Ovary (tissue), 9 donors: Measurements from ENCODE around the gene GSK3B. TPM values are rescaled to one million over a fixed set of nuclear protein-coding genes. Genes with fewer than 3 reads are reported as not detected.

Experiments used
- DNase-seq, 5 donors: peaks; one replicate each; pipeline ENCODE4 v3.0.0-alpha.2; 2019 to 2020
- H3K27ac ChIP-seq, 2 donors: fragments of 200-600 bp; one replicate each; pipeline versions ENCODE4 v1.5.1 to v1.8.0; 2019 to 2022
- H3K27me3 ChIP-seq: fragments of 200-600 bp; one replicate; pipeline ENCODE4 v1.8.0; 2022
- H3K36me3 ChIP-seq: fragments of 200-600 bp; sonication (generic); one replicate; pipeline ENCODE4 v1.5.1; 2019
- H3K4me1 ChIP-seq: one replicate; pipeline ENCODE4 v1.8.1; 2013; ENCODE audit warnings: mild to moderate bottlenecking, moderate library complexity; ENCODE audit not compliant: insufficient read depth
- H3K4me3 ChIP-seq: fragments of 200-600 bp; sonication (generic); one replicate; pipeline ENCODE4 v1.5.1; 2017
- H3K9me3 ChIP-seq, 2 donors: fragments of 200-600 bp in 1 of 2; sonication (generic) in 1 of 2; one replicate each; pipeline versions ENCODE4 v1.5.1 to v1.8.1; 2013 to 2019; ENCODE audit warnings: mild to moderate bottlenecking in 1 of 2, moderate library complexity in 1 of 2
- EP300 ChIP-seq: sonication (generic); formaldehyde crosslinking; IDR thresholded peaks from one replicate; pipeline ENCODE4 v1.6.1; 2017; ENCODE audit warnings: antibody characterized with exemption
- POLR2A ChIP-seq: fragments of 450-650 bp; IDR thresholded peaks from one replicate; pipeline ENCODE4 v1.6.1; 2017; ENCODE audit warnings: antibody characterized with exemption, mild to moderate bottlenecking, moderate library complexity
- WGBS, 3 donors: extraction: QIAGEN DNeasy Blood & Tissue Kit in 1 of 3; methylation state at CpG; one replicate each; pipeline versions ENCODE4 v1.1.5 to v1.1.7; 2013 to 2017; 5-methylcytosine and 5-hydroxymethylcytosine counted together
- intact Hi-C, 4 donors: fragments of 100-400 bp; cut with DNase I; formaldehyde crosslinking; loops; one replicate each; pipeline versions ENCODE4 v1.11.0 to v1.15.1; 2022 to 2023
- polyA plus RNA-seq, 2 donors: library from polyadenylated mRNA; stranded (reverse); fragments of 200-250 nt in 1 of 2; fragments of 350-450 nt in 1 of 2; fragmentation: Illumina TruSeq in 1 of 2; extraction: RNeasy Lipid Tissue Mini Kit (QIAGEN cat#74804) in 1 of 2; gene quantifications; one replicate each; pipeline ENCODE4 v1.2.3, GENCODE V29; 2013 to 2014
- total RNA-seq, 7 donors: library from RNA; depleted of rRNA in 2 of 7; stranded (reverse); fragments of >200 nt in 2 of 7; fragmentation: NEBNext Ultra II Directional in 3 of 7; extraction: Animal tissue kit (Norgen Biotek cat#: 25700) in 3 of 7; gene quantifications; one replicate each; pipeline versions ENCODE4 v1.1.0 to v1.2.4, GENCODE V29; 2016 to 2023
- TF ChIP-seq, protein P1 (sequence below), 3 donors: fragments of 450-650 bp in 2 of 3; fragments of 200-600 bp in 1 of 3; IDR thresholded peaks; one replicate each; pipeline versions ENCODE4 v1.5.1 to v1.8.0; 2016 to 2022; ENCODE audit warnings: antibody characterized with exemption in 3 of 3, mild to moderate bottlenecking in 1 of 3
- donor health status: DM: no; HTN: no; CAD: no; lungs with moderate emphysema.
- donor health status: DM: no; HTN: no; CAD: no.
- donor health status: Bipolar disorder and iron deficiency.
- donor health status: DM: yes; HTN: yes; CAD: no.
- donor health status: DM: no; HTN: no; CAD: no.
- donor health status: DM: yes; HTN: yes; CAD: no.

The GSK3B gene
- total and polyA plus RNA-seq, 9 donors: 8.3 to 38.4 (median 25.3) TPM

DNA sequence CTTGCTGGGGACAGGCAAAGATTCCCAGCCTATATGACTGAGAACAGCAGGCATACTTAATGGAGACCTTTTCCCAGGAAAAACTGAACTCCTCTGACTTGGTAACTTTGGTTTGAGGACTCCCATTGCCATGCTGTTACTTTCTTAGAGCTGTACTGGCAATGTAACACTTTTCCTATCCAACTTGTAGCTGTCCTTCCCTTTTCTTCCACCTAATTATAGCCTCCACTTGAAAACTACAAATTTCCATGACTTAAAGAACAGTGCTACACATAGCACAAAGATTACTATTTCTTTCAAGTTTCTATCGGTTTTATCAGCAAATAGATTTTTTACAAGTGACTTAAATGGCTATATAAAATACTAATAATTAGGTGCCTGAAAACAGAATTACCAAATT is 116.9 kb downstream of the GSK3B start:
- no peak overlapping the region for H3K27ac ChIP-seq
- WGBS, 3 donors: 67 to 78% (median 67%) methylated on average over 1 of the region's 1 CpG
- no peak for TF ChIP-seq POLR2A
- TF ChIP-seq, protein P1, sequence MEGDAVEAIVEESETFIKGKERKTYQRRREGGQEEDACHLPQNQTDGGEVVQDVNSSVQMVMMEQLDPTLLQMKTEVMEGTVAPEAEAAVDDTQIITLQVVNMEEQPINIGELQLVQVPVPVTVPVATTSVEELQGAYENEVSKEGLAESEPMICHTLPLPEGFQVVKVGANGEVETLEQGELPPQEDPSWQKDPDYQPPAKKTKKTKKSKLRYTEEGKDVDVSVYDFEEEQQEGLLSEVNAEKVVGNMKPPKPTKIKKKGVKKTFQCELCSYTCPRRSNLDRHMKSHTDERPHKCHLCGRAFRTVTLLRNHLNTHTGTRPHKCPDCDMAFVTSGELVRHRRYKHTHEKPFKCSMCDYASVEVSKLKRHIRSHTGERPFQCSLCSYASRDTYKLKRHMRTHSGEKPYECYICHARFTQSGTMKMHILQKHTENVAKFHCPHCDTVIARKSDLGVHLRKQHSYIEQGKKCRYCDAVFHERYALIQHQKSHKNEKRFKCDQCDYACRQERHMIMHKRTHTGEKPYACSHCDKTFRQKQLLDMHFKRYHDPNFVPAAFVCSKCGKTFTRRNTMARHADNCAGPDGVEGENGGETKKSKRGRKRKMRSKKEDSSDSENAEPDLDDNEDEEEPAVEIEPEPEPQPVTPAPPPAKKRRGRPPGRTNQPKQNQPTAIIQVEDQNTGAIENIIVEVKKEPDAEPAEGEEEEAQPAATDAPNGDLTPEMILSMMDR (IDR thresholded peaks at IDR 0.05): no peak
- no peak for TF ChIP-seq EP300
- no peak for DNase-seq
- H3K9me3 ChIP-seq: no peaks in the 10 kb centered on the region
- no peak overlapping the region for H3K4me3 ChIP-seq
- H3K36me3 ChIP-seq: no peaks in the 10 kb centered on the region
- no peaks in the 10 kb centered on the region for H3K4me1 ChIP-seq
- intact Hi-C loops: no loop called here
- no peaks in the 10 kb centered on the region for H3K27me3 ChIP-seq

DNA sequence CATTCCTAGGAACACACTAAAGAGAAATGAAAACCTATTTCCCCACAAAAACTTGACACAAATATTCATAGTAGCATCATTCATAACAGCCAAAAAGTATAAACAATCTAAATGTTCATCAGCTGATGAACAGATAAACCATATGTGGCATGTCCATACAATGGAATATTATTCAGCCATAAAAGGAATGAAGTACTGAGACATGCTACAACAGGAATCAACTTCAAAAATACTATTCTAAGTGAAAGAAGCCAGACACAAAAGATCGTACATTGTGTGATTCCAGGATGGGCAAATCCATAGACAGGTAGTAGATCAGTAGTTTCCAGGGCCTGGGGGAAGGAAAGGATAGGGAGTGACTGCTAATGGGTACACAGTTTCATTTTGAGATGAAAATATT is 118.0 kb downstream of the GSK3B start:
- DNase-seq: no peak
- Histone ChIP-seq H3K27ac (no peak overlapping the region), H3K4me3 (no peak overlapping the region), H3K4me1 (no peaks in the 10 kb centered on the region), H3K9me3 (no peaks in the 10 kb centered on the region), H3K36me3 (no peaks in the 10 kb centered on the region), H3K27me3 (no peaks in the 10 kb centered on the region)
- TF ChIP-seq, protein P1 (IDR thresholded peaks at IDR 0.05): no peak
- TF ChIP-seq POLR2A (no peak), EP300 (no peak)
- 94 to 100% (median 97%) methylated on average over 1 of the region's 1 CpG for WGBS, 3 donors
- intact Hi-C loops: no loop called here

DNA sequence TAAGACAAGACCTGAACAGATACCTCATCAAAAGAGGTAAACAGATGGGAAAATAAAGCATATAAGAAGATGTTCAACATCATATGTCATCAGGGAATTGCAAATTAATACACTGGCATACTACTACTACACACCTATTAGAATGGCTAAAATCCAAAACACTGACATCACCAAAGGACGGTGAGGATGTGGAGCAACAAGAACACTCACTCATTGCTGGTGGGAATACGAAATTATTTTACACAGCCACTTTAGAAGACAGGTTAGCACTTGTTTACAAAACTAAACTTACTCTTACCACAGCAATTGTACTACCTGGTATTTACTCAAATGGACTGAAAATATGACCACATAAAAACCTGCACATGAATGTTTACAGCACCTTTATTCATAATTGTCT is 119.6 kb downstream of the GSK3B start:
- Histone ChIP-seq H3K27ac (no peak overlapping the region), H3K9me3 (no peaks in the 10 kb centered on the region), H3K4me1 (no peaks in the 10 kb centered on the region), H3K4me3 (no peak overlapping the region), H3K36me3 (no peaks in the 10 kb centered on the region), H3K27me3 (no peaks in the 10 kb centered on the region)
- no peak for DNase-seq
- TF ChIP-seq POLR2A: no peak
- TF ChIP-seq, protein P1 (IDR thresholded peaks at IDR 0.05): no peak
- TF ChIP-seq EP300: no peak
- 62 to 93% (median 91%) methylated on average over 2 of the region's 2 CpGs for WGBS, 3 donors
- intact Hi-C loops: no loop called here

DNA sequence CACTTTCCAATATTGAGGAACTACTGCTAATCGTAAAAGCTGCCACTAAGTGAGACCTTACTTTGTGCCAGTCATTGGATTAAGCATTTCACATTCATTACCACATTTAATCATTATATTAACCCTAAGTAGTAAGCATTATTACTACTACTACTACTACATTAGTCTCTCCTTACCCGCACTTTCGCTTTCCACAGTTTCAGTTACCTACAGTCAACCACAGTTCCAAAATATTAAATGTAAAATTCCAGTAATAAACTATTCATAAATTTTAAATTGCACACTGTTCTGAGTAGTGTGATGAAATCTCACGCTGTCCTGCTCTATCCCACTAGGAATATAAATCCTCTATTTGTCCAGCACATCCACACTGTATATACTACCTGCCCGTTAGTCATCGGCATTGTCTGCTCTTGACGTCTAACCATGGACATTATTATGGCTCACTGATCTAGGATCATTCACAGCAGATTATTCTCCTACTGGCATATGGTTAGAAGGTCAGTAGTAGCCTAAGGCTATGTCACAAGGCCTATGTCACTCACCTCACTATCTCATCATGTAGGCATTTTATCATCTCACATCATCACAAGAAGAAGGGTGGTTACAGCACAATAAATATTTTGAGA is 121.1 kb downstream of the GSK3B start:
- intact Hi-C loops: no loop called here
- no peak for TF ChIP-seq EP300
- TF ChIP-seq POLR2A: no peak
- TF ChIP-seq, protein P1 (IDR thresholded peaks at IDR 0.05): no peak
- Histone ChIP-seq H3K9me3 (no peaks in the 10 kb centered on the region), H3K4me1 (no peaks in the 10 kb centered on the region), H3K36me3 (no peaks in the 10 kb centered on the region), H3K27me3 (no peaks in the 10 kb centered on the region), H3K27ac (no peak overlapping the region), H3K4me3 (no peak overlapping the region)
- no peak for DNase-seq
- WGBS, 3 donors: 95 to 98% (median 98%) methylated on average over 7 of the region's 7 CpGs
